Left colon (tissue), 2 donors: Measurements from ENCODE around the gene CERS3. TPM values are rescaled to one million over a fixed set of nuclear protein-coding genes. Genes with fewer than 3 reads are reported as not detected.

Experiments used
- total RNA-seq, 2 donors: library from RNA; stranded (reverse); fragmentation: NEBNext Ultra II Directional; extraction: Animal tissue kit (Norgen Biotek cat#: 25700); gene quantifications; one replicate each; pipeline ENCODE4 v1.2.1, GENCODE V29; 2021
- donor health status: DM: no; HTN: no; CAD: no.
- donor health status: DM: yes; HTN: yes; CAD: no.

CERS3 gene
- total RNA-seq, 2 donors from 2014 or later, result not detected

Other genes starting within 250 kb of the CERS3 start
- 1 to 10 TPM; 5.9 to 7.4 TPM for gene ADAMTS17, start 187.0 kb downstream of the CERS3 start, total RNA-seq
- gene LINS1, start 73.2 kb upstream of the CERS3 start, total RNA-seq, result 10 to 100 TPM; 20.0 to 22.7 TPM
- gene ASB7, start 73.6 kb upstream of the CERS3 start, total RNA-seq, result 10 to 100 TPM; 26.7 to 26.8 TPM